Measurements from ENCODE around the gene NOM1.
"Not testable (repeated sequence)": the region's sequence is repeated elsewhere in the genome, so short reads cannot be mapped to it uniquely, and the experiment has no call there.

The NOM1 gene

DNA sequence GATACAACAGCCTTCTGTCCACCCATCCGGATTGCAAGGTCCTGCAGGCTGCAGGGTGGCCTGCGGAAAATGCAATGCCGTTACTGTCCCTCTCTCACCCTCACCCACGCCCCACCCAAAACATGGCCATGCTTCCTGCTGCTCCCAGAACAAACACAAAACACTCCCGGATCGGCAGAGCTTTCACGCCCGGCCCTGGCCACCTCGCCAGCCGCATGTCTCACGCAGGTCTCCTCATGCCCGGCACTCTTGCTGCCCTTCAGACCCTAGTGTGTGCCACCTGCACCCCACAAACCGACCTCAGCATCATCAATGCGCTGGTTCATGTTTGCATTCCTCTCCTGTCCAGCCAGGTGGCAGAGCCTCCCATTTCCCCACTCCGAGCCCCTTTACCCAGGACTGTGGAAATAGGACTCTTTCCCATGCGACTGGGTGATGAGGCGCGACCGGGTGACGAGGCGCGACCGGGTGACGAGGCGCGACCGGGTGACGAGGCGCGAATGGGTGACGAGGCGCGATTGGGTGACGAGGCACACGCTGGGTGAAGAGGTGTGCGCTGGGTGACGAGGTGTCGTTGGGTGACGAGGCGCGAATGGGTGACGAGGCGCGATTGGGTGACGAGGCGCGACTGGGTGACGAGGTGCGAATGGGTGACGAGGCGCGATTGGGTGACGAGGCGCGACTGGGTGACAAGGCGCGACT is 8.9 kb upstream of the NOM1 start:
- no peak for DNase-seq

DNA sequence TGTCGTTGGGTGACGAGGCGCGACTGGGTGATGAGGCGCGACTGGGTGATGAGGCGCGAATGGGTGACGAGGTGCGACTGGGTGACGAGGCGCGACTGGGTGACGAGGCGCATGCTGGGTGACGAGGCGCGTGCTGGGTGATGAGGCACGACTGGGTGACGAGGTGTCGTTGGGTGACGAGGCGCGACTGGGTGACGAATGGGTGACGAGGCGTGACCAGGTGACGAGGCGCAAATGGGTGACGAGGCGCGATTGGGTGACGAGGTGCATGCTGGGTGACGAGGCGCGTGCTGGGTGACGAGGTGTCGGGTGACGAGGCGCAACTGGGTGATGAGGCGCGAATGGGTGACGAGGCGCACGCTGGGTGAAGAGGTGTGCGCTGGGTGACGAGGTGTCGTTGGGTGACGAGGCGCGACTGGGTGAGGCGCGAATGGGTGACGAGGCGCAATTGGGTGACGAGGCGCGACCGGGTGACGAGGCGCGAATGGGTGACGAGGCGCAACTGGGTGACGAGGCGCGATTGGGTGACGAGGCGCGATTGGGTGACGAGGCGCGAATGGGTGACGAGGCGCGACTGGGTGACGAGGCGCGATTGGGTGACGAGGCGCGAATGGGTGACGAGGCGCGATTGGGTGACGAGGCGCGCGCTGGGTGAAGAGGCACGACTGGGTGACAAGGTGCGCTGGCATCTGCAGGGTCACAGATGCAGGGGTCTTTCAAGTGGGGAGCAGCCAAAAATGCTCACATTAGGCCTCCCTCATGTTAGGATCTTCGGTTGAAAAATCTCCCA is 7.9 kb upstream of the NOM1 start:
- no peak for DNase-seq

DNA sequence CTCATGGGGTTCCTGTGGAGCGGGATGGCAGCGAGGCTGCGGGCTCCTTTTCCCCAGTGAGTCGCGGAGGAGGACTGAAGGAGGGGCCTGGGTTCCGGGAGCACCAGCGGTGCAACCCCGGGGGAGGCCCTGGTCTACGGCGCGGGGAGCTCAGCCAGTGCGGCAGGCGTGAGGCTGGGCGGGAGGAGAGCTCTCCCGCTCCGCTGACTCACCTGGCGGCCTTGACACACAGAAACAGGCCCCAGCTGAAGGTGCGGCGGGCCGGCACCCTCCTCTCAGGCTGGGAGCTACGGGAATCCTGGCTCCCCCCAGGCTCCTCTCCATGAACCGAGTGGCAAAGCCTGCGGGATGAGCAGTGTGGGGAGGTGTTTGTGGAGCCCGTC is 6.8 kb upstream of the NOM1 start:
- no peak for DNase-seq

DNA sequence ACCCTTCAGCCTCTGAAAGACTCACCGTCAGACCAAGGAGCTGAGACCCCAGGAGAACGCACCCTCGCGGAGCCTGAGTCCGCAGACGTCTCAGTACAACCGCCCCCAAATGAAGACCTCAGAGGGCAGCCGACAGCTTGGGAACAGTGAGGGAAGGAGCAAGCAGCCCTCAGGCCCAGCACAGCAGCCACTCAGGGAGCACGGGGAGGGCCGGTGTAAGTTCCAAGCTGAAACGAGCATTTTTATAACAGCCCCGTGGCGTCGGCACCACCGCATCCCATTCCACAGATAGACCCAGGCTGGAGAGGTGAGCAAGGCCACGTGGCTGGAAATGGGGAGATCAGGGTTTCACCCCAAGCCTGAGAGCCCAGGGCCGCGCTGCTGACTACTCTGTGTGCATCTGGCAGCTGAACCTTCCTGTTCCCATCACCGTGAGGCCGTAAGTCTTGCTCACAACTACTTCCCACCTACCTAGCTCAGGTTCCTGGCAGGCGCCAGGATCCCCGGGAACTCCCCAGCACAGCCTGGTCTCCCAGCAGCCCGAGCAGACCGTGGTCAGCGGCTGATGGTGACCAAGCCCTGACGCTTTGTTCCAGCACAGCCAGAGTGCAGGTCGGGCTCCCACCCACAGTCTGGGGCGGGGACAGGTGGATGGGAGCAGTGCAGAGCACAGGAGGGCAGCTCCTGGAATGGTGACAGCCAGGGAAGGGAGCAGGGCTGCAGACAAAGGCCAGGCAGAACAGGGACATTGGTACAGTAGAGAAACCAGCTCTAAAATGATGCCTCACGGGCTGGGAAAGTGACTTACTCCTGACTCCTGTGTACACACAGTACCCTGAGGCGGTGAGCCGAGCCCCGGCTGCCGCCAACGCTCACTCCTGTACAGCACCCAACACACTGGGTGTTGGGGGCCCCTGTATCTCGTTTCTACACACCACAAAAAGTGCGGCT is 6.1 kb upstream of the NOM1 start:
- DNase-seq = no peak

DNA sequence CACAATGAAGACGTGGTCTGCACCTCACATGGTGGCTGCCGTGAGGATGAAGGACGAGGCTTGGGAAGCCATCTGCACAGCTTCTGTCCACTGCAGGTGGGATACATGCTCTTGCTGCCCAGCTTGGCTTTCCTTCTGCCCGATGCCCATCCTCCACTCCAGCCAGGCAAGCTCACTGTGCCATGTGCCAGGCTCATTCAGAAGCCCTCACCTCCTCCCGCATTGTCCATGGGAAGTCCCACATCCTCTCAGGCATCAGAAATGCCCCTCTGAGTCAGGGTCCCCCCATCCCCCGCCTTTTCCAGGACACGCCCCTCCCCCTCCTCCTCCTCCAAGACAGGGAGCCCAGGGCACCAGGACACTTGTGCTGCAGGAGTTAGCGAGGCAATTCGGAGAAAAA is 4.6 kb upstream of the NOM1 start:
- DNase-seq = no peak

DNA sequence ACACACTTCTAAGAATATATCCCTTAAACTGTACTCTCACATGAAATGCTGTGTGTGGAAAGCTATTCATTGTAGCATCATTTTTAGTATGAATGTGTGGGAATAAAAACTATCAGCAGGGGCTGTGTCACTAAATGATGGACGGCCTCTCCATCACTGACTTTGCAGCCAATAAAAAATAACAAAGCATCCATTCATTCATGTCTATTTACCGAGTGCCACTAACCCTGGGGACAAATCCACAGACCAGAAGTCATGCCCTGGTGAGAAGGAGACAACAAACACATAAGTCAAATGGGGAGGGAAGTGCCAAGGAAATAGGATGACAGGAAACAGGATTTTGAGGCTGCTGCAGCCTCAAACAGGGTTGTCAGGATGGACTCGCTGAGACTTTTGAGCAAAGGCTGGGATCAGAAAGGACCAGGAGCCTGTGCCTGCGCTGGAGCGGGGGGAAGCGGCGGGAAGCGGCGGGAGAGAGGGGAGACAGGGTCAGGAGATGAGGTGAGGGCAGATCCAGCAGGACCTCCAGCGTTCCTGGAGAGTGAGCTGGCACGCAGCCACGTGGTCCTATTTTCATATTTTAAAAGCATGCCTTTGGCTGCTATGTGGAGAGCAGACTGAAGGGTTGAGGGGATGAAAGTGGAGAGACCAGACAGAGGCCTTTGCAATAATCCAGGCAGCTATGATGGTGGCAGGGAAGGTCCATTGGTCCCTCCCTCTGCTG is 2.2 kb upstream of the NOM1 start:
- no peak for DNase-seq

DNA sequence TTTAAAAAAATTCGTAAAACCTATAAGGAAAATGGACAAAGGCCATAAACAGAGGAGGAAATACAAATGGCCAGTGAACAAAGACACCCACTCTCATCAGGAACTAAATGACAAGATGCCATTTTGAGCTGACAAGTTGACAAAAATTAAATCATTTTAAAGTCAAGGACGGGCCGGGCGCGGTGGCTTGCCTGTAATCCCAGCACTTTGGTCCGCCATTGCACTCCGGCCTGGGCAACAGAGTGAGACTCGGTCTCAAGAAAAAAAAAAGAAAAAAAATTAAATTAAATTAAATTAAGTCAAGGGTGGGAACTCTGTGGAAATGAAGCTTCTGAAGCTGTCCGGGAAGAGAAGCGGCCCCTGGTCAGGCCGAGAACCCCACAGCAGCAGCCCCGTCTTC is 1.2 kb upstream of the NOM1 start:
- DNase-seq = no peak

DNA sequence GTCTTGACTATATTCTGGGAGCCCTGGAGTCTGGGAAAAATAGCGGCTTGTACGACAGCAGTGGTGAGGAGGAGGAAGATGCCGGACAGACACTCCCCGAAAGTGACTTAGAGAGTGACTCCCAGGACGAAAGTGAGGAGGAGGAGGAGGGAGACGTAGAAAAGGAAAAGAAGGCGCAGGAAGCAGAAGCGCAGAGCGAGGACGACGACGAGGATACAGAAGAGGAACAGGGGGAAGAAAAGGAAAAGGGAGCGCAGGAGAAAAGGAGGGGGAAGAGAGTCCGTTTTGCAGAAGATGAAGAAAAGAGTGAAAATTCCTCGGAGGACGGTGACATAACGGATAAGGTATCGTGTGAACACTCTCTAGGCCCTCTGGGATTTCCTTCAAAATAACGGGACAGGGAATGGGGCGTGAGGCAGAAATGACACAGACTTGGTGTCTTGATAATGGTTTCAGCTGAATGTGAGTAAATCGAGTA is 908 bp downstream of the NOM1 start:
- DNase-seq = no peak

DNA sequence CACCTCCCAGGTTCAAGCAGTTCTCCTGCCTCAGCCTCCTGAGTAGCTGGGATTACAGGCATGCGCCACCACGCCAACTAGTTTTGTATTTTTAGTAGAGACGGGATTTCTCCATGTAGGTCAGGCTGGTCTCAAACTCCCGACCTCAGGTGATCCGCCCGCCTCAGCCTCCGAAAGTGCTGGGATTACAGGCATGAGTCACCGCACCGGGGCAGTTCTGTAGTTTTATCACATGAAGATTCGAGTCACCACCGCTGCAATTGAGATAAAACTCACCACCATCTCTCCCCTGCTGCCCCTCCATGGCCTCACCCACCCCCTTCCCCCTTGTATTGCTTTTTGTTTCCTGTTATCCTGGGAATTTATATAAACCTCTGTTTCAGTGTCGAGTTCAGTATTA is 3.7 kb downstream of the NOM1 start:
- DNase-seq = not testable (repeated sequence)

DNA sequence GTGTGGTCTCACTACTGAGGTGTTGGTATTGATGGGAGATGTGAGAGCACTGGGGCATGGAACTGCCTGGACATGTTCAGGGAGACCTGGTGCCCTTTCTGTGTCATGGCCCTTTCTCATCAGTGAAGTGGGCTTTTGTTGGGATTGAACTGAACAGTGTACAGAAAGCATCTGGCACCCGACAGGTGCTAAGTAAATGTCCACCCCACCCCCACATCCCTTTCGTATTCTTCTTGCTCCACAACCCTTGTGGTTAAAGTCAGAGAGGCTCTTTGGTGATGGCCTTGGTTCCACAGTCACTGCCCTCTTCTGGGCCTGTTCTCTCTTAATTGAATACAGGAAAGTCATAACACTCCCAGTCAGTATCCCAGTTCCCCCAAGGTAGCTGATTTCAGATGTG is 5.4 kb downstream of the NOM1 start:
- DNase-seq = no peak

DNA sequence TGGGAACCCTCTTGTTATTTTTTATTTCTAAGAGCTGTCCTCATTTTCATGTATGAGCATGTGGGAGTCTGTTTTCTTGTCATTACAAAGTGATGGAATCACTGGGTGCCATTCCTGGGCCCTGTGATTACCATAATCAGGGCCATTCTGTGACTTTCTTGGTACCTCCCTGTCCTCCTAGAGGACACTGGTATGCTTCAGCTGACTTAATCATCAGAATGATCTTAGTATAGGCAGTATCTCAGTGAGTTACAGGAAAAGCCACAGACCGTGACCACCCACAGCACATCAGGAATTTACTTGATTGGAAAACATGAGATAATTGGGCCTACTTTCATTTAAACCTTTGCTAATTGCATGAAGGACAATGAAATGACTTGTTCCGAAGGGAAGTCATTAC is 7.2 kb downstream of the NOM1 start:
- DNase-seq = no peak

DNA sequence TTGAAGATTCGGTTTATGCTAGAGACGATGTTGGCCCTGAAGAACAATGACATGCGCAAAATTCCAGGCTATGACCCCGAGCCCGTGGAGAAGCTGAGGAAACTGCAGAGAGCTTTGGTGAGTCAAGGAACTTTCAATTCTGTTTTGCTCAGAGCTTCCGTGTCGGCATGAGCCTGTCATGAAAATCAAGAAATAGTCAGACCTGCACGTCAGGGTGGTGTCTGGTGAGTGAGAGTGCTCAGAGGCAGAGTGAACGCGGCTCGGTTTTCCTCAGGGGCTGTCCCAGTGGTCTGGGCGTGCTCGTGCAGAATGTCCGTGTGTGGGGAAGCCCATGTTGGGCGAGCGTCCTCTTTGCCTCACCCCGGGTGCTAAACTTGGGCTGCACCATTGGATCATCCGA is 12.6 kb downstream of the NOM1 start:
- no peak for DNase-seq

DNA sequence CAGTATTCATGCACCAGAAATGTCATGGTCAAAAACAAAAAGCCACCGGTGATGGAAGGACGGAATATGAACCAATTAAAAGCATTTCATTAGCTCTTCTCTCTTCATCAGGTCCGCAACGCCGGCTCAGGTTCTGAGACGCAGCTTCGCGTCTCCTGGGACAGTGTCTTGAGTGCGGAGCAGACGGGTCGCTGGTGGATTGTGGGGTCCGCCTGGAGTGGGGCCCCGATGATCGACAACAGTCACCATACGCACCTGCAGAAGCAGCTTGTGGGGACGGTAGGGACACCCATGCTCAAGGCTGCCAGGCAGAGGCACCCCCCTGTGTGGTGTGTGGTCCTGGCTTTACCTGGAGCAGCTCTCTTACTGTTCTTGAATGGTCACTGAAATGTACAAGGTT is 13.4 kb downstream of the NOM1 start:
- no peak for DNase-seq

DNA sequence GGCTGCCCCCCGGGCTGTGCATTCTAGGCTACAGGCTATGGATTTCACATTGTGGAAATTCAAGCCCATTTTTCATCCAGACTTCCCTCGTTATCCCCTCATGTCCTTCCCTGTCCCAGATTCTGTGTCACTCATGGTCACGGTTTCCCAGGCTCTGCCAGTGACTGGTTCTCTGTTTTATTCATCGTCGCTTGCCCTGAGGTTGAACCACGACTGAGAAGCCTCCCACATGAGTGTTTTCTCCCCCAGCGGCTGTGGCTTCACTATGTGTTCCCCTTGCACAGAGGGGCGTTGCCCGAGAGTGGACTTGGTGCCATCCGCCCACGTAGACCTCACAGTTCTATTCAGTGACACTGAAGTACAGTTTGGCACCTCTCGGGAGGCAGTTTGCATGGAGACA is 14.0 kb downstream of the NOM1 start:
- DNase-seq = no peak

DNA sequence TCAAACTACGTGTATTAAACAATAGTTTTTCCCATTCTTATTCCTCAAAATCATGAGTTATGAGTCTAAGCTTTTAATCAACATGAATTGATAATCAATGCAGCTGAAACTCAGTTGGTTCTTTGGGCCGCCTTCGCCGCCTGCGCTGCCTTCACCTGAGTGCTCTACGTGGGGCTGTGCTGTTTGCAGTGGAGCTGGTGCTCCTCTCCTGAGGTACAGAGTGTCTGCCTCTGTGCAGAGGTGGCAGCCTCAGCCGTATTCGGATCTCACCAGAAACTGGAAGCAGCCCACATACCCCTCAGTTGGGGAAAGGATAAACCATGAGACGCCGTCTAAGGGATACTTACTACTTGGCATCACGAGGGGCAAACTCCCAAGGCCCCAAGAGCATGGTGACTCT is 15.5 kb downstream of the NOM1 start:
- DNase-seq = no peak

DNA sequence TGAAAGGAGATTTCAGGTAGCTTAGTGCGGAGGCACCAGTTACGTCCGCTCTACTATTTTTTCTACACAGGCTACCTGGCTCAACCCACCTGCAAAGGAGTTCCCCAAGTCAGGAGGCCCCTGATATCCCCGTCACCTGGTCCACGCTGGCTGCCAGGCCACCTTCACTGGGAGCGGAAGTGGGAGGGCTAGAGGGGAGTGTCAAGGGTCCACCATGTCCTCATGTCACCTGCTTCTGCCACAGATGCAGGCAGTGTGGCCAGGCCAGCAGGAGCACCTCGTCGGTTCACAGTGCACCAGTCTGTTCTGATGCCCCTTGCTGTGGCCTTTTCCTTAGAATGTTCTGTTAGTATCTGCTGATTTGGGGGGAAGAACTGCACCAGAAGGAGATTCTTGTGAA is 16.9 kb downstream of the NOM1 start:
- DNase-seq = no peak

DNA sequence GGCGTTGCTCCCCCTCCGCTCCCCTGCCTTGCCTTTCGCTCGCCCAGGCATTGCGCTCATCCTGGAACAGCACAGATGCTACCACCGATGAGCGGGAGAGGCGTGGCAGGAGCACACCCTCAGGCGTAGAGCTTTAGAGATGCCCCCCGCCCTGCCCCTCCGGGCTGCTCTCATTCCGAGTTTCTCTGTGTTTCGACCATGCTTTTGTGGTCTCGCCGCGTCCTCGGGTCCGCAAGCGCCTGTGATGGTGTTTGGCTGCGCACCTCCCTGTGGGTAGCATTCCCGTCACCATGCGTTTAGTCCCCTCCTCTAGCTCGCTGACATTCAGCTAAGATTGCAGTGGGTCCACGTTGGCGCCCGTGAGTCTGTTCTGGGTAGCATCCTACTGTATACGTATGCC is 18.7 kb downstream of the NOM1 start:
- DNase-seq = no peak

DNA sequence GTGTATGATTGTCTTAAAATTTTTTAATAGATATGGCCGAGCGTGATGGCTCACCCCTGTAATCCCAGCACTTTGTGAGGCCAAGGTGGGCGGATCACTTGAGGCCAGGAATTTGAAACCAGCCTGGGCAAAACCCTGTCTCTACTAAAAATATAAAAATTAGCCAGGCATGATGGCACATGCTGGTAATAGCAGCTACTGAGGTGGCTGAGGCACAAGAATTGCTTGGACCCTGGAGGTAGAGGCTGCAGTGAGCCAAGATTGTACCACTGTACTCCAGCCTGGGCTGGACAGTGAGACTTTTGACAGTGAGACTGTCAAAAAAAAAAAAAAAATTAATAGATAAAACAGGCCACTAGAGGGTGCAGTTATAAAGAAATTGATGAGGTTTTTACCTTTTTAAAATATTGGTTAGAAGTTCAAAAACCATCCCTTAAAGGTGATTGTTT is 20.5 kb downstream of the NOM1 start:
- no peak for DNase-seq

DNA sequence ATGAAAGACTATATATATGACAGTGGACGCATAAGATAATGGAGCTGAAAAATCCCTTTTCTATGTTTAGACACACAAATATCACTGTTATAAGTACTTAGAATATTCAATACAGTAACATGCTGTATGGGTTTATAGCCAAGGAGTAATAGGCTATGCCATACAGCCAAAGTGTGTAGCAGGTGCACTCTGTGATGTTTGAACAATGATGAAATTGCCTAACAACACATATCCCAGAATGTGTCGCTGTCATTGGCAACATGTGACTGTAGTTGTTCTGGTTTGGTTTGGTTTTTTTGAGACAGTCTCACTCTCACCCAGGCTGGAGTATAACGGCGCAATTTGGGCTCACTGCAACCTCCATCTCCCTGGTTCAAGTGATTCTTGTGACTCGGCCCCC is 26.1 kb downstream of the NOM1 start:
- no peak for DNase-seq

DNA sequence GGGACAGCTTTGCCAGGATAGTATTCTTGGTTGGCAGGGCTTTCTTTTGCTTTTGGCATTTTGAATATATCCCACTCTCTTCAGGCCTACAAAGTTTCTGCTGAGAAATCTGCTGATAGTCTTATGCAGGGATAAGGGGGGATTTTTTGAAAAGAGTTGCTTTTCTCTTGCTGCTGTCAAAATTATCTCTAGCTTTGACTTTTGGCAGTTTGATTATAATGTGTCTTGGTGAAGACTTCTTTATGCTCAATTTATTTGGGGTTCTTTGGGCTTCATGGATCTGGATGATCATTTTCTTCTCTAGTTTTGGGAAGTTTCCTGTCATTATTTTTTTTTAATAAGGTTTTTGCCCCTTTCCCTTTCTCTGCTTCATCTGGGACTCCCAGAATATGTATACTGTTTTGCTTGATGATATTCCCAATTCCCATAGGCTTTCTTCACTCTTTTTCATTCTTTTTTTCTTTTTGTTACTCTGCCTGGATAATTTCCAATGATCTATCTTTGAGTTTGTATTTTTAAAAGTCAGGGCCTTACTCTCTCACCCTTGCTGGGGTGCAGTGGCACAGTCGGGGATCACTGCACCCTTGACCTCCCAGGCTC is 29.6 kb downstream of the NOM1 start:
- DNase-seq = no peak

DNA sequence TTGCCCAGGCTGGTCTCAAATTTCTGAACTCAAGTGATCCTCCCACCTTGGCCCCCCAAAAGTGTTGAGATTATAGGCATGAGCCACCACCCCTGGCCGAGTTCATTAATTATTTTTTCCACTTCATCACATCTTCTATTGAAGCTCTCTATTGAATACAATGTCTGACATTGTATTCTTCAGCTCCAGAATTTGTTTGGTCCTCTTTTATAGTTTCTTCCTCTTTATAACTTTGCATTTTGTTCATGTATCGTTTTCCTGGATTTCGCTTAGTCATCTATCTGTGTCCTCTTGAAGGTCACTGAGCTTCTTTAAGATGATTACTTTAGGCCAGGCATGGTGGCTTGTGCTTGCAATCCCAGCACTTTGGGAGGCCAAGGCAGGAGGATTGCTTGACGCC is 30.2 kb downstream of the NOM1 start:
- DNase-seq = no peak

DNA sequence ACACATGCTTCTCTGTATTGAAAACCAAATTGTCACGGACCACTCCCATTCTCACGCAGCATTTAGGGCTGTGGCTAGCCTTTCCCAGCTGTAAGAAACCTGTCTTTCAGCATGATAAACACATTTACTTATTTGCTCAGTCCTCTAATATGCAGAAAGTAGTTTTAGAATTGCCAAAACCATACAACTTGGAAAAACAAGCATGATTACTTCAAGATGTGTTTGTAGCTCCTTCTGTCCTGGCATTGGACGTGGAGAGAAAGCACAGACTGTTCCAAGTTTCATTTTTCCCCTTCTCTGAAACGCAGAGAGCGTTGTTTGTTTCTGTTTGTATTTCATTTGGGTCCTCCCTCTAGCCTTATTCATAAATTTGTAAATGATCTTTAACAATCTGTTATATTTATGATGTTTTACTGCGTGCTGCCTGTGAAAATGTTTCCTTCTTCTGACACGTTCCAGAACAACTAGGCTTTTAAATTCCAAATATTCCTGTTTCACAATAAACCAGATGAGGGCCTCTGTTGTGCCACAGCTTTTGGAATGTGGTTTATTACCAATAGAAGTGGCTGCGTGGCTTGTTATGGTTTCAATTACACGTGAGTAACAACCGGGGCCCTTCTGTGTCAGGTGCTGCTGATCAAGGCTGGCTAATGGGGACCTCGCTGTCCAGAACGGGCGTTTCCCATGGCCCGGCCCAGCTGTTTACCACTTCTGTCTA is 34.8 kb downstream of the NOM1 start:
- no peak for DNase-seq

All from CD4-positive, alpha-beta T cell treated with Interleukin-4 for 4 hours (primary cell).